Transverse colon (tissue), 4 donors: ENCODE data around the gene INPP5E.

Experiments
- CTCF ChIP-seq, 5 experiments: fragments of 200-600 bp in 3 of 5; fragments of 450-650 bp in 2 of 5; sonication (generic) in 3 of 5; IDR thresholded peaks; 1 replicate in 2 of 5; 2 replicates in 3 of 5; pipeline ENCODE4 v1.5.1; 2016 to 2017; ENCODE audit warnings: antibody characterized with exemption in 5 of 5, inconsistent platforms in 3 of 5, mild to moderate bottlenecking in 2 of 5, moderate library complexity in 1 of 5
- EP300 ChIP-seq: sonication (generic); formaldehyde crosslinking; IDR thresholded peaks from one replicate; pipeline ENCODE4 v1.6.1; 2017; ENCODE audit warnings: antibody characterized with exemption, low read depth
- POLR2A ChIP-seq: fragments of 450-650 bp; IDR thresholded peaks from one replicate; pipeline ENCODE4 v1.6.1; 2016; ENCODE audit warnings: antibody characterized with exemption, mild to moderate bottlenecking, moderate library complexity
- POLR2AphosphoS5 ChIP-seq, 3 donors: sonication (generic); formaldehyde crosslinking; IDR thresholded peaks; one replicate each; pipeline ENCODE4 v1.6.1; 2016; ENCODE audit warnings: antibody characterized with exemption in 3 of 3

DNA sequence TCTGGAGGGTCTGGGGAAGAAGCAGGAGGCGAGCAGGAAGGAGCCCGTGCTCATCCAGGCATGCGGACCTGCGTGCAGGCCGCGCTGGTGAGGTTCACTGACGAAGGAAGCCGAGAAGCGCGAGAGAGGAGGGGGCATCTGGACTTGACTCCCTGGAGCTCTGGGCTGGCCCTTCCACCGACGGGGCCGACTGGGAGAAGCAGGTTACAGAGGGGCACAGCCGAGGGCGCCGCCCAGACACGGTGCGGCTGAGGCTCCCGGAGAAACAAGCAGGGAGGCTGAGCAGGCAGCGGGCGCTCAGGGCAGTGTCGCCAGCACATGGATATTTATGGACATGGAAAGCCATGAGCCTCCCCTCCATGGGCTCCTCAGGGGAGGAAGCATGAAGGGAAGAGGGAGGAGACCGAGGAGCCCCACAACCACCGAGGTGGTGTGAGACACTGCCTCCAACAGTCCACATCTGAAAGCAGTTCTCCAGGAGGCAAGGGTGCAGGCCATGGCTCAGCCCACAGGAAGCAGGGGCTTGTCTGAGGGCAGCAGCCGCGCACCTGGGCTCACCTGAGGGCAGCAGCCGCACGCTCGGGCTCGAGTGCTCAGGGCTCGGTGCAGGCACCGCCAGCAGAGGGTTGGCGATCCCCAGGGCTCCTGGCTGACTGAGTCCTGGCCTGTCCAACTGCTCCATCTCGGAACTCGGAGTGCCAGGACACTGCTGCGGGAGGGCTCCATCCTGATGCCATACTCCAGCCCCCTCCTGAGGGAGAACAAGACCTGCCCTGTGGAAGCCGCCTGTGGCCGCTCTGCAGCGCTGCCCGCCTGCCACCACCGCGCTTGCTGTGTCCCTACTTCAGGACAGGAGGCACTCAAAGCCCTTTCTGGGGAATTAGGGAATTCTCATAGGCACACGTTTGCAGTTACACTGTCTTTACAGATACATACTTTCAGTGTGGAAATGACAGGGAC, 15.7 kb upstream of the INPP5E start:
- no peak for TF ChIP-seq CTCF (IDR thresholded peaks at IDR 0.05)
- no peak for TF ChIP-seq EP300
- no peak for TF ChIP-seq POLR2A
- TF ChIP-seq POLR2AphosphoS5 (IDR thresholded peaks at IDR 0.05), result no peak
